CD14-positive monocyte (primary cell): ENCODE measurements around the gene OR2H2. TPM values are rescaled to one million over a fixed set of nuclear protein-coding genes. Genes with fewer than 3 reads are reported as not detected.

Experiments used
- DNase-seq, 3 donors: peaks; one replicate each; pipeline ENCODE4 v3.0.0-alpha.2; 2011 to 2022
- H2AFZ ChIP-seq: 2 replicates; pipeline ENCODE4 v1.6.0; 2012; ENCODE audit warnings: mild to moderate bottlenecking, low read depth, low read length, inconsistent platforms; ENCODE audit not compliant: insufficient read depth, poor library complexity, severe bottlenecking
- H3K27ac ChIP-seq, 2 donors: 1 replicate in 1 of 2; 2 replicates in 1 of 2; pipeline ENCODE4 v1.5.1; 2012 to 2013; ENCODE audit warnings: low read length in 2 of 2, control low read depth in 1 of 2, inconsistent platforms in 1 of 2, low read depth in 1 of 2, mild to moderate bottlenecking in 1 of 2
- H3K27me3 ChIP-seq, 2 donors: one replicate each; pipeline versions ENCODE4 v1.6.0 to v1.6.1; 2011 to 2013; ENCODE audit warnings: low read length in 2 of 2; ENCODE audit not compliant: control insufficient read depth in 2 of 2, insufficient read depth in 2 of 2
- H3K36me3 ChIP-seq, 2 donors: replicated peaks in 1 of 2; 1 replicate in 1 of 2; 2 replicates in 1 of 2; pipeline versions ENCODE4 v1.5.1 to v1.6.1; 2012 to 2013; ENCODE audit warnings: low read length in 2 of 2, control low read depth in 1 of 2, inconsistent platforms in 1 of 2, mild to moderate bottlenecking in 1 of 2; ENCODE audit not compliant: insufficient read depth in 2 of 2, control insufficient read depth in 1 of 2
- H3K4me1 ChIP-seq, 2 donors: 1 replicate in 1 of 2; 2 replicates in 1 of 2; pipeline versions ENCODE4 v1.5.1 to v1.6.1; 2012 to 2013; ENCODE audit warnings: low read length in 2 of 2, control low read depth in 1 of 2, inconsistent platforms in 1 of 2, mild to moderate bottlenecking in 1 of 2, moderate library complexity in 1 of 2; ENCODE audit not compliant: insufficient read depth in 2 of 2, control insufficient read depth in 1 of 2
- H3K4me2 ChIP-seq: replicated peaks from 2 replicates; pipeline ENCODE3; 2012; ENCODE audit warnings: low read length, moderate library complexity, mild to moderate bottlenecking; ENCODE audit not compliant: poor library complexity, severe bottlenecking; ENCODE audit errors: extremely low read depth
- H3K4me3 ChIP-seq, 3 experiments: fragments of 200-600 bp in 1 of 3; sonication (generic) in 1 of 3; replicated peaks in 1 of 3; 1 replicate in 2 of 3; 2 replicates in 1 of 3; pipeline ENCODE4 v1.5.1; 2011 to 2013; ENCODE audit warnings: low read length in 3 of 3, mild to moderate bottlenecking in 3 of 3, control low read depth in 2 of 3, low read depth in 2 of 3, inconsistent platforms in 1 of 3, moderate library complexity in 1 of 3
- H3K79me2 ChIP-seq: 2 replicates; pipeline ENCODE4 v1.6.0; 2012; ENCODE audit warnings: mild to moderate bottlenecking, control low read depth, inconsistent platforms, low read length, moderate library complexity; ENCODE audit not compliant: insufficient read depth
- H3K9ac ChIP-seq: 2 replicates; pipeline ENCODE4 v1.6.0; 2017; ENCODE audit warnings: low read length, mild to moderate bottlenecking; ENCODE audit not compliant: insufficient read depth, poor library complexity, severe bottlenecking
- H3K9me3 ChIP-seq, 2 donors: replicated peaks in 1 of 2; 1 replicate in 1 of 2; 2 replicates in 1 of 2; pipeline versions ENCODE4 v1.5.1 to v1.6.1; 2012 to 2013; ENCODE audit warnings: low read length in 2 of 2, control low read depth in 1 of 2; ENCODE audit not compliant: control insufficient read depth in 1 of 2, insufficient read depth in 1 of 2
- H4K20me1 ChIP-seq: 2 replicates; pipeline ENCODE4 v1.6.0; 2012; ENCODE audit warnings: mild to moderate bottlenecking, low read length, control low read depth, moderate library complexity; ENCODE audit not compliant: insufficient read depth
- H3K27ac Mint-ChIP-seq, 7 donors: one replicate each; pipeline ENCODE4 v1.8.0; 2020; ENCODE audit warnings: mild to moderate bottlenecking in 7 of 7, mixed read lengths in 7 of 7, moderate library complexity in 6 of 7, inconsistent platforms in 2 of 7
- H3K27me3 Mint-ChIP-seq, 3 donors: one replicate each; pipeline ENCODE4 v1.8.0; 2021 to 2022; ENCODE audit warnings: low read depth in 3 of 3, mild to moderate bottlenecking in 3 of 3, mixed read lengths in 3 of 3, moderate library complexity in 3 of 3, inconsistent platforms in 1 of 3
- H3K36me3 Mint-ChIP-seq, 2 donors: one replicate each; pipeline ENCODE4 v1.8.0; 2020; ENCODE audit warnings: mixed read lengths in 2 of 2, inconsistent platforms in 1 of 2, mild to moderate bottlenecking in 1 of 2
- H3K4me1 Mint-ChIP-seq: one replicate; pipeline ENCODE4 v1.8.0; 2020; ENCODE audit warnings: mild to moderate bottlenecking, mixed read lengths
- H3K4me3 Mint-ChIP-seq, 2 donors: one replicate each; pipeline ENCODE4 v1.8.0; 2020; ENCODE audit warnings: mild to moderate bottlenecking in 2 of 2, mixed read lengths in 2 of 2, moderate library complexity in 1 of 2
- H3K9me3 Mint-ChIP-seq, 7 donors: one replicate each; pipeline ENCODE4 v1.8.0; 2020 to 2022; ENCODE audit warnings: mixed read lengths in 7 of 7, mild to moderate bottlenecking in 6 of 7, moderate library complexity in 6 of 7, inconsistent platforms in 2 of 7
- CTCF ChIP-seq: fragments of 200-600 bp; IDR thresholded peaks from one replicate; pipeline ENCODE4 v1.8.0; 2022; ENCODE audit warnings: antibody characterized with exemption, mild to moderate bottlenecking
- WGBS: methylation state at CpG from one replicate; pipeline ENCODE4 v1.1.5; 2013; ENCODE audit warnings: missing lambda C conversion rate; ENCODE audit not compliant: insufficient coverage; 5-methylcytosine and 5-hydroxymethylcytosine counted together
- intact Hi-C, 2 donors: fragments of 100-400 bp; cut with micrococcal nuclease; formaldehyde crosslinking; loops; one replicate each; pipeline versions ENCODE4 v1.15.0 to v1.15.1; 2023
- polyA plus RNA-seq, 3 donors: library from polyadenylated mRNA; depleted of rRNA in 1 of 3; unstranded in 2 of 3; stranded (reverse) in 1 of 3; fragments of 300-500 nt in 2 of 3; fragments of >200 nt in 1 of 3; fragmentation: Illumina TruSeq in 2 of 3; gene quantifications; 1 replicate in 2 of 3; 2 replicates in 1 of 3; pipeline ENCODE4 v1.2.3, GENCODE V29; 2012 to 2021

OR2H2 gene
- polyA plus RNA-seq, 3 donors = not detected

- peak overlapping the region in 4 of 7 donors; percentile 38 to 79 (median 70) for H3K27ac Mint-ChIP-seq
- peak overlapping the region; percentile 85 to 97 for H3K4me3 Mint-ChIP-seq
- 6% methylated on average over 27 of the region's 53 CpGs for WGBS
- Histone ChIP-seq H3K36me3 (no peaks in the 10 kb centered on the region), H3K9me3 (no peaks in the 10 kb centered on the region), H4K20me1 (peaks cover 36% of the 10 kb centered on the region), H3K27me3 (peaks cover 2 to 47% of the 10 kb centered on the region in 2 donors), H3K9ac (peak overlapping the region; percentile 68), H3K4me2 (peak overlapping the region; percentile 99), H3K4me3 (peak overlapping the region; percentile 77 to 96 (median 85)), H3K27ac (no peak overlapping the region), H3K79me2 (peaks cover 14% of the 10 kb centered on the region), H3K4me1 (peaks cover 55 to 65% of the 10 kb centered on the region in 2 donors), H2AFZ (peak overlapping the region; percentile 94)
- no peak for TF ChIP-seq CTCF
- H3K27me3 Mint-ChIP-seq = peaks cover 33 to 50% (median 36%) of the 10 kb centered on the region in 3 donors
- peaks cover 21 to 24% of the 10 kb centered on the region in 2 donors for H3K36me3 Mint-ChIP-seq
- H3K4me1 Mint-ChIP-seq = peaks cover 66% of the 10 kb centered on the region
- peaks cover 0 to 5% (median 1%) of the 10 kb centered on the region in 7 donors for H3K9me3 Mint-ChIP-seq
- intact Hi-C loops = no loop called here
- DNase-seq = no peak
Measured at GRCh38 chr6:29631860-29632731, 47.2 kb downstream of the OR2H2 start.

GRCh38 chr6:29632789-29633533 lies 48.0 kb downstream of the OR2H2 start, which contains the start of gene GABBR1:
TSS of gene GABBR1 (minus strand) at chr6:29633183. CDS start at chr6:29632385, 798 bp downstream.
- peaks cover 50 to 62% of the 10 kb centered on the region in 2 donors for H3K4me1 ChIP-seq
- intact Hi-C loops = no loop called here
- peak within 1 kb of the TSS; percentile 52 to 75 for H3K27ac ChIP-seq
- peak within 1 kb of the TSS; percentile 68 for H3K9ac ChIP-seq
- H3K4me2 ChIP-seq = peak within 1 kb of the TSS; percentile 99
- Mint-ChIP-seq H3K9me3 (peaks cover 0 to 5% (median 1%) of the 10 kb centered on the region in 7 donors), H3K27ac (peak within 1 kb of the TSS; percentile 84 to 94 (median 90)), H3K4me3 (peak within 1 kb of the TSS; percentile 90 to 97), H3K36me3 (peaks cover 21 to 24% of the 10 kb centered on the region in 2 donors), H3K4me1 (peaks cover 66% of the 10 kb centered on the region), H3K27me3 (peaks cover 32 to 43% (median 36%) of the 10 kb centered on the region in 3 donors)
- peaks cover 33% of the 10 kb centered on the region for H4K20me1 ChIP-seq
- peaks cover 14% of the 10 kb centered on the region for H3K79me2 ChIP-seq
- WGBS = 0% methylated on average over 28 of the region's 57 CpGs
- TF ChIP-seq CTCF = no peak
- H3K36me3 ChIP-seq = no peaks in the 10 kb centered on the region
- peaks cover 2 to 39% of the 10 kb centered on the region in 2 donors for H3K27me3 ChIP-seq
- DNase-seq = peak; percentile 55 to 59 (median 58)
- H3K4me3 ChIP-seq = peak within 1 kb of the TSS; percentile 77 to 96 (median 85)
- peak within 1 kb of the TSS; percentile 94 for H2AFZ ChIP-seq
- no peaks in the 10 kb centered on the region for H3K9me3 ChIP-seq
